NCI-H2196 treated with DMSO at 0.1 percent for 48 hours (cell line): Measurements from ENCODE around the gene NPTX1.

Experiments used
- DNase-seq: peaks from one replicate; lab custom pipeline; 2025; ENCODE audit not compliant: unreplicated experiment; lab: John Stamatoyannopoulos, UW

Gene NPTX1

DNA sequence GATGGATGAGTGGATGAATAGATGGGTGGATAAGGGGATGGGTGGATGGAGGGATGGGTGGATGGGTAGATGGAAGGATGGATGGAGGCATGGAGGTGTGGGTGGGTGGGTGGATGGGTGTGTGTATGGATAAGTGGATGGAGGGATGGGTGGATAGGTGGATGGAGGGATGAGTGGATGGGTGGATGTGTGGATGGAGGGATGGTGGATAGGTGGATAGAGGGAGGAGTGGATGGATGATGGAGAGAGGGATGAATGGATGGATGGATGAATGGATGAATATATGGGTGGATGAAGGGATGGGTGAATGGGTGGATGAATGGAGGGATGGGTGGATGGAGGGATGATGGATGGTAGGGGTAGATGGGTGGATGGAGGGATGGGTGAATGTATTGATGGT is 27.5 kb upstream of the NPTX1 start:
- DNase-seq, result no peak

DNA sequence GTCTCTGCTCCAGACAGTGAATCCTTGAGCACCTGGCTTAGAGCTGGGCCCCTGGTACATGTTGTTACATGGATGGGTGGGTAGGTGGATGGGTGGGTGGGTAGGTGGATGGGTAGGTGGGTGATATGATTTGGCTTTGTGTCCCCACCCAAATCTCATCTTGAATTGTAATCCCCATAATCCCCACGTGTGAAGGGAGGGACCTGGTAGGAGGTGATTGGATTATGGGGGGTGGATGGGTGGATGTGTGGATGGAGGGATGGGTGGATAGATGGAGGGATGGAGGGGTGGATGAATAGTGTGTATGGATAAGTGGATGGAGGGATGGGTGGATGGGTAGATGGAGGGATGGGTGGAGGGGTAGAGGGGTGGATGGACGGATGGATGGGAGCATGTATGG is 26.6 kb upstream of the NPTX1 start:
- no peak for DNase-seq

DNA sequence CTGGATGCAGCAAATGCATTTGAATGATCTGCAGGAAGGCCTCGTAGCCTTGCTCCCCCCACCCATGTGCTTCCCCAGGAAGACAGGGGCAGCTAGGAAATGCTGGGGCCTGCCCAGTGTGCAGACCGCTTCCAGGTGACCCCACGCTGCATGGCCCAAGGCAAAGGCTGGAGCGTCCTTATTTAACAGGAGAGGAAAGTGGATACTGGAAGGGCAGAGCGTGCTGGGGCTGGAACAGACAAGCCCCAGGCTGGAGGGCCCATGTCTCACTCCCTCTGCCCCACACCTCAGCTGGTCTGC is 26.1 kb upstream of the NPTX1 start:
- no peak for DNase-seq

DNA sequence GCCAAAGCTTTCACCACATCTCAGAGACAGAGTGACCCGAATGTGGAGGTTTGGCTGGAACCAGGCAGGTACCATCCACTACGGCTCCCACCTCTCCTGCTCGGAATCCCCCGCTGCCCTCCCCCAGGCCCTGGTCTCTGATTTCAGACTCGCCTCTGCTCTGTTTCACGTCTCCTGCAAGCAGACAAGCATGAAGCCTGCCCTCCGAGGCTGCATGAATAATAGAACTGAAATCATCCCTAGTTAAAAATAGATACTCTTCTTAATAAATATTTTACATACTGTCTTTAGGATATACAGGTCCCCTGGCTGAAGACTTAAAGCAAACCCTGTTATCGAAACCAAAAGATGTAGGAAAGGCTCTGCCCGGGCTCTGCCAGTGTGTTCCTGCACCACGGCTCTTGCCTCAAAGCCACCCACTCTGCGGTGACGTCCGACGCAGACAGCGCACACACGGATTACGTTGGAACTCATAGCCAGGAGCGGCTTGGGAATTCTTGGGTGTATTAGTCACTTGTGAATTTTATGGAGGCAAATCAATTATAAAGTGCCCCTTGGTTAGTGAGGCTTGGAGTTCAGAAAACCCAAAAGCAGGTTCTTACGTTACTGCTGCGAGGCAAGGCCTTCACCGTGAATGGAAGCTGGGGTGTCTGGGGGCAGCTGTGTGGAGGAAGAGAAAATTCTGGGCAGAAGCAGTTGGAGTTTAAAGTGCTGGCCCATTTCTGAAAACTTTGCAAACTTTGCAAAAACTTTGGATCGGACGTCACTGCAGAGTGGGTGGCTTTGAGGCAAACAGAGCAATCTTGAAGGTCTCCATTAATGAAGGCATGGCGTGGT is 25.6 kb upstream of the NPTX1 start:
- DNase-seq, result no peak

DNA sequence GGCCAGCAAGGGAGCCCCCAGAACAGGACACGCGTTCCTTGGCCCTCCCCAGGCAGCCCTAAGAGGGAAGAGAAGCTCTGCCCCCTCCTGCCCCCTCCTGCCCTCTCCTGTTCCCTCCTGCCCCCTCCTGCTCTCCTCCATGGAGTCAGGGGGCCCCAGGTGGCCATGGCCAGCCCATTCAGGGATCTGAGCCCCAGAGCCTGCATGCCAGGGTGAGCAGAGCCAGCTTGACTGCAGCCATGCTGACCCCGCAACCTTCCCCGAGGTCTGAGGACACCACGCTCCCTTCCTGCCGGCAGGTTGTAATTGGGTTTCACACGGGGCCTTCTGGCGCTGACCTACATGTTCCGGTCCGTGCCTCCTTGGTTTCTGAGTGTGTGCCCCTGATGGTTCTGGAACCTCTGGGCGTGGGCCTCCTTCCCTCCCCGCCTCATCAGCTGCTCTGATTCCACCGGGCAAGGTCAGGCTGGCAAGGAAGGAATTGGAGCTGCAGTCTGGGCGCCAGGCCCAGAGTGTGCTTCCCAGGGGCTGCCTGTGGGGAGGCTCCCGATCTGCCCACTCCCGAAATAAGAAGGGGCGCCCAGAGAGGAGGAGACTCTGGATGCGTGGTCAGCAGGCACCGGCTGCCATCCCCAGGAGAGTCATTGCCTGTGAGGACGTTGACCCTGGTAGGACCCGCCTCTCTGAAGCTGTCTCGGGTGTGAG is 23.7 kb upstream of the NPTX1 start:
- no peak for DNase-seq

DNA sequence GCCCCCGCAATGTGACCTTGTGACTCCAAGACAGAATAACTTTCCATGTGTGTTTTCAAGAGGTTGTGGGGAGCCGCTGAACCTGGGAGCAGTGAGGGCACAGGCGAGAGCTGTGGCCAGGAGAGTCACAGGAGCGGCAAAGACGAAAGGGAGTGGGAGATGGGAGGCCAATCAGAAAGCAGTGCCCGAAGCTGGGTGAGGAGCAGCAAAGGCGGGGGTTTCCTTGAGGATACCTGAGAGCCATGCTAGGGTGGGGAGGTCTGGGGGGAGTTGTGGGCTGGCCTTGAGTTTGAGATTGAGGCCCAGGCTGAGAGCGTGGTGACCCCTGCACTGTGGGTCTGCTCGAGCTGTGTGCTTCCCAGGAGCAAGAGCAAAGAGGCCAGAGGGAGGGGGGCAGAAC is 23.2 kb upstream of the NPTX1 start:
- no peak for DNase-seq

DNA sequence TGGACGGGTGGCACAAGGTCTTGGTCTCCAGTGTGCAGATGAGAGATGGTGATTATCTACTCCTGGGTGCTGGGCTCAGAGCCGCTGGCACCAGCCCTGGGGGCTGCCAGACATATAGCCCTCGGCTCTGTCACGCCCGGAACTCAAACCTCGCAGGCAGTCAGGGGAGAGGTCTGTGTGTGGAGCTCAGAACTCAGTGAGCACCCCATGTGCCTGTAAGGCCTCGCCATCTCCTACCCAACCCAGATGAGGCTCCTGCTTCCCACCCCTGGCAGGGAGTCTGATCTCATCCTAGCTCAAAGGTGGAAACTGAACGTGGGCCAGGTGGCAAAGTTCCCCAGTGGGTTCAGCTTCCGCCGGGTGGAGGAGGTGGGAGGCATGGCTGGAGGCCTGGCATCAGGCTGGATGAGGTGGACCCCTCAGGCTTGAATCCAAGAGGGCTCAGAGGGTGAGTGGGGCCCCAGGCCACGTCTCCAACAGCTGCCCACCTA is 22.6 kb upstream of the NPTX1 start:
- DNase-seq, result no peak

DNA sequence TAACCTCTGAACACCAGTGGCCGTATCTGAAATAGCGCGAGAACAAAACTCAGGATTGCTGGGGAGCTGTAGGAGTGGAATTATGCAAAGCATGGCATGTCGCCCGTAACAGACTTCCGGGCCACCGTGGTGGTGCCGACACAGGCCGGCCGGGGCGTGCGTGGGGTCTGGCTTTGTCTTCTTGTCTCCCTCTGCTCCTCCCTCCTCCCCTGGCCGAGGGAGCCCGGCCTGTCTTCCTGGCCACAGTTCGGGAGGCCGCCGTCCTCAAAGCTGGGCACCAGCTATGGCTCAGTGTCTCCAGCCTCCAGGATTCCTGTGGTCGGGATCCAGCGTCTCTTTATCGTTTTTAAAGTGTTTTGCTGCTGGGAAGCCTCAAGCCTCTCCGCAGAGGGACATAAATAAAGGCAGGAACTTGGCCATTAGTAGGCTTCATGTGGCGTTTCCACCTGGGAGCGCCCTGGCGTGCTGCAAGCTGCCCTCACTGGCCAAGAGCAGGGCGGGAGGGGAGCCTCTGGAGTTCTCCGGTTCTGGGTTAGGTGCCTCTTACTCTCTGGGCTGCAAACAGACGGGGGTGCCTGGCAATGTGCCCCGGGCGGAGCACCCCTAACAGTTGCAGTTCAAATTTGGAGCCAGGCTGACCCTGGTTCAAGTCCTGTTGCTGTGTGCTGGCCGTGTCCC is 22.0 kb upstream of the NPTX1 start:
- no peak for DNase-seq

DNA sequence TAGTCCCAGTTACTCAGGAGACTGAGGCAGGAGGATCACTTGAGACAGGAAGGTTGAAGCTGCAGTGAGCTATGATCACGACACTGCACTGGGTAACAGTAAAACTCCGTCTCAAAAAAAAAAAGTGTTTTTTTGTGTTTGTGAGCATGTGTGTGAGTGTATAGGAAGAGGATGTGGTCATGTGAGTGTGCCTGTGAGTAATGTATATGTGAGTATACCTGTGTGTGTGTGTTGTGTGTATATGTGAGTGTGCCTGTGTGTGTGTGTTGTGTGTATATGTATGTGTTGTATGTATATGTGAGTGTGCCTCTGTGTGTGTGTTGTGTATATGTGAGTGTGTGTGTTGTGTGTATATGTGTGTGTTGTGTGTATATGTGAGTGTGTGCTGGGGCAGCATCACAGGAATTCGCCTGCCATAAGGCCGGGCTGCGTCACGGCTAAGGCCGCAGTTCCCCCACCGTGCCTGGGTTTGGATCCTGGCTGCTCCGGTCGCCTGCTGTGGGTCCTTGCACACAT is 21.4 kb upstream of the NPTX1 start:
- no peak for DNase-seq

DNA sequence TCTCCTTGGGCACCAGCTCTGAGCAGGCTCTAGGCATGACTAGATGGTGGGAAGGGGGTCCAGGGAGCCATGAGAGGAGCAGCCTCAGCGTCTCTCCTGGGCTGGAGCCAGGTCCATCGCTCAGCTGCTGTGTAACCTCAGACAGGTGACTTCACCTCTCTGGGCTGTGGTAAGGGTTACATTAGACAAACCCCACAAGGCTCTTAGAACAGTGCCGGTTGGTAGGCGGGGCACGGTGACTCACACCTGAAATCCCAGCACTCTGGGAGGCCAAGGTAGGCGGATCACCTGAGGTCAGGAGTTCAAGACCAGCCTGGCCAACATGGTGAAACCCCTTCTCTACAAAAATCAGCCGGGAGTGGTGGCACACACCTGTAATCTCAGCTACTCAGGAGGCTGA is 18.1 kb upstream of the NPTX1 start:
- DNase-seq, result no peak

DNA sequence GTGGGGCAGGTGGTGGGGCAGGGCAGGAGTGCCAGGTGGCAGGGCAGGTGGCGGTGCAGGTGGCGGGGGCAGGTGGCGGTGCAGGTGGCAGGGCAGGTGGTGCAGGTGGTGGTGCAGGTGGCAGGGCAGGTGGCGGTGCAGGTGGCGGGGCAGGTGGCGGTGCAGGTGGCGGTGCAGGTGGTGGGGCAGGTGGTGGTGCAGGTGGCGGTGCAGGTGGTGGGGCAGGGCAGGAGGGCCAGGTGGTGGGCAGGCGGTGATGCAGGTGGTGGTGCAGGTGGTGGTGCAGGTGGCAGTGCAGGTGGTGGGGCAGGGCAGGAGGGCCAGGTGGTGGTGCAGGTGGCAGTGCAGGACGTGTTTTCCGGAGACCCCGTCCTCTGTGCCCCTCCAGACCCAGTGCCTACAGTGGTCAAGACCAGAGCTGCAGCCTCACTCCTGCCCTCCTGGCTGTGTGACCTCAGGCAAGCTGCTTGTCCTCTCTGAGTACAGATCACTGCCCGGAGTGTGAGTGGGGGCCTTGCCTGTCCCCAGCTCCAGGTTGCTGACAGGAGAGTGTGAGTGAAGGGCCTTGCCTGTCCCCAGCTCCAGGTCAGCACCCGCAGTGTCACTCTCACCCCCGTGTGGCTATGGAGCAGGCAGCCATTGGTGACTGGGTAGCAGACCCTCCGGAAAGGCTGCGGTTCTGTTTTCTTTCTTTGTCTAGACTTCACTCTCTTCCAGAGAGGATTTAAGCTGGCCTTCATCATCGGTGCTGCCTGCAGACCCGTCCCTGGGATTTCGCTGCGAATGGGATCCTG is 16.1 kb upstream of the NPTX1 start:
- no peak for DNase-seq

DNA sequence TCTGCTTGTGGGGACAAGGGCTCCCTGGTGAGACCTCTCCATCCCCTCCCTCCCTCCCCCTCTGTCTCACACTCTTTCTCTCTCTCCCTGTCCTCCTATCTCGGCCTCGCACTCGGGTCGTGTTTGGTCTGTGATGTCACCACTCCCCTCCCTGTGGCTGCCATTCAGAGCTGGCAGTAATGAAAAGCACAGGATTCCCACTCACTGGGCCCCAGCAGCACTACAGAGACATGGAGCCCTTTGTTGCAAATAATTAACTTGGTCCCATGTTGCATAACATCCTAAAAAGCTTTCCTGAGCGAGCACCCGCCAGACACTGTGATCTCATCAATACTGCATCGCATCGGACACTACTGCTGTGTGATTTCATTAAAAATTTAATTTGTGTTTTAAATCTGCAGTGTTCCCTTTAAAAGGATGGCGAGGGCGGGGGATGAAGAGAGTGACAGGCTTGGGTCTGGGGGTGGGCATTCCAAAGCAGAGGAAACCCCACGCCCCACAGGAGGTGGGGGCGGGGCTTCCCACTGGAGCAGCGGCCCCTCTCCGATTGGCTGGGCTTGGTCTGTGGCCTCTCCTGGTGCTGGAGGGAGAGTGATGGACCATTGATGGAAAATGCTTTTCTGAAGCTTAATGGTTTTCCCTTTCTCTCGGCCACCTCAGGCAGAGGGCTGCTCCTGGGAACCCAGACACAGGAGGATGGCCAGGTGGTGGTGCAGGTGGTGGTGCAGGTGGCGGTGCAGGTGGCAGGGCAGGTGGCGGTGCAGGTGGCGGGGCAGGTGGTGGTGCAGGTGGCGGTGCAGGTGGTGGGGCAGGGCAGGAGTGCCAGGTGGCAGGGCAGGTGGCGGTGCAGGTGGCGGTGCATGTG is 15.3 kb upstream of the NPTX1 start:
- DNase-seq, result no peak

DNA sequence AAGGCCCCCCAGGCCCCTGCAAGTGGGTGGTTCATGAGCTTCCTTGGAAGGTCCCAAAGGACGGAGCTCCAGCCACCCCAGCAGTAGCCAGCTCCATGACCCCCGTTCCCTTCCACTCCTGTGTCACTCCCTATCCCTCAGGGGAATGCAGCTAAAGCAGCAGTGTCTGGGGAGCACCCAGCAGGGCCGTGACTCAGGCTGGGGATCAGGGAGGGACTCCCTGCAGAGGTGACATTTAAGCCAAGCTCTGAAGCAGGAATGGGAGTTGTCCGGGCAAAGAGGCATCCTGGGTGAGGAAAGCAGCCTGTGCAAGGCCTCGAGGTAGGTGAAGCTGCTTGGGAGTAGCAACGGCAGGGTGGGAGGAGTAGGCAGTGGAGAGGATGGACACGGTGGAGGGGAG is 11.1 kb upstream of the NPTX1 start:
- no peak for DNase-seq

DNA sequence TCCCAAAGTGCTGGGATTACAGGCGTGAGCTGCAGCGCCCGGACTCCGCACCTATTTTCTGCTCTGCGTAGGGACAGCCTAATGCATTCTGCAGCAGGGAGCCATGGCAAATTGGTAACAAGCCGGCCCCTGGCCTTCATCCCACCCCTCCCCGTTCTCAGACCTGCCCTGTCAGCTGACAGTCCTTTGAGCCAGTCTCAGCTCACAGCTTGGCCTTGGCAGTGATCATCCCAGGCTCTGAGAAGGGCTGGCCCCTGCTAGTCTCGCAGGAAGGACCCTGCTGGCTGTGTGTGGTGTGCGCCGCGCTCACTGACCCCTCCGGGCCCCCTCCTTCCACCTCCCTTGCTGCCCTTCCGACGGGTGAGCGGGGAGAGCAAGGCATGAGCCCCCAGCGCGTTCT is 10.3 kb upstream of the NPTX1 start:
- DNase-seq, result no peak

DNA sequence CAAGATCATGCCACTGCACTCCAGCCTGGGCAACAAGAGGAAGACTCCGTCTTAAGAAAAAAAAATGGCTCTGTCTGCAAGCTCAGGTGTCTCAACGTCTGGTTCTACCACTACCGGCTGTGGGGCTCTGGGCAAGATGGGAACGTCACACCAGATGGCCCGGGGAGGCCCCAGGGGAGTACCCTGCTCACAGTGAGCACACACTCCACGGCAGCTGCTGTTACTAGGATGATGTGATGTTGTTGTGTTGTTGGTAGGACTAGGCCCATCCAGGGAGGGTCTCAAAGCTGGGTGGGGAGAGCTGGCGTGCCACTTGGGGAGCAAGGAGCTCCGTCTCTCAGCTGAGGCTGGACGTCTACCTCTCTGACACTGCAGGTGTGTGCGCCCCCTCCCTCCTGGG is 9.4 kb upstream of the NPTX1 start:
- no peak for DNase-seq

DNA sequence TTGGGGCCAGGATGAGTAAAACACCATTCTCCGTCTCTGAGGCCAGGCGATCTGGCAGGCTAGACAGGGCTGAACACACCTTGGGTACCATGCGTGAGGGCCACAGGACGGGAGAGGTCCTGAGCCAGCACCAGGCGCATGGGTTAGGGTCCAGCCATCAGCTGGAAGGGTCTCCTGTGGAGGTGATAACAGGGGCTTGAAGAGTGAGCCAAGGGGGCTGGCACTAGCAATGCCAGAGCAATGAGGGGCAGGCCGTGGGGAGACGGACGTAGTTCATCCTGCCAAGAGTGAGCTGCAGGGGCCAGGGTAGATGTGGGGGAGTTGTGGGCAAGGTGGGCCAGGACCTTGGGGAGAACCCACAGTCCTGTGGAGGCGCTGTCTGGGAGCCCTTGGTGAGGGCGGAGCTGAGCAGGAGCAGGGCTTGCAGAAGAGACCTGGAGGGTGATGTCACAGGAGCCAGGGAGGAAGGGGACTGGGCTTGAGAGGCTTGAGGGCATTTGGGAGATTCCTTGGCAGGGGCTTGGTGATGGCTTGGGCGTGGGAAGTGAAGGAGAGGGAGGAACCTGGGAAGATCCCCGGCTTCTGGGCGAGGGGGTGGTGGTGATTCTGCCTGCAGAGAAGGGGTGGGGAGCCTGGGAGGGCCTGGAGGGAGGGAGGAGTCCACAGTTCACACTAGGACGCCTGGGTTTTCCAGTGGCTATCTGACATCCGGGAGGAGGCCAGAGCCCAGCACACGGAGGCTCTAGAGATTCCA is 6.3 kb upstream of the NPTX1 start:
- no peak for DNase-seq

DNA sequence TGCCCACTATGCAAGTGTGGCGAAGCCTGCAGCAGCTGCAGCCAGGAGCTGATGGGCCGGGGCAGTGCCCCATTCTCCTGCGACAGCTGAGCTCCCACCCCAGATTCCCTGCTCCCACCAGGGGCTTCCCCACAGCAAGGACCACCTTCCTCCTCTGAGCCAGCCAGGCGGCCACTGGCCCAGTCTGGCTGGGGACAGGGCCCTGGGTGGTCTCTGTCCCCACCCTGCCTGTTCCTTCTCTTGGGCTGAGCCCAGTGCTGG is 5.6 kb upstream of the NPTX1 start:
- DNase-seq, result no peak

DNA sequence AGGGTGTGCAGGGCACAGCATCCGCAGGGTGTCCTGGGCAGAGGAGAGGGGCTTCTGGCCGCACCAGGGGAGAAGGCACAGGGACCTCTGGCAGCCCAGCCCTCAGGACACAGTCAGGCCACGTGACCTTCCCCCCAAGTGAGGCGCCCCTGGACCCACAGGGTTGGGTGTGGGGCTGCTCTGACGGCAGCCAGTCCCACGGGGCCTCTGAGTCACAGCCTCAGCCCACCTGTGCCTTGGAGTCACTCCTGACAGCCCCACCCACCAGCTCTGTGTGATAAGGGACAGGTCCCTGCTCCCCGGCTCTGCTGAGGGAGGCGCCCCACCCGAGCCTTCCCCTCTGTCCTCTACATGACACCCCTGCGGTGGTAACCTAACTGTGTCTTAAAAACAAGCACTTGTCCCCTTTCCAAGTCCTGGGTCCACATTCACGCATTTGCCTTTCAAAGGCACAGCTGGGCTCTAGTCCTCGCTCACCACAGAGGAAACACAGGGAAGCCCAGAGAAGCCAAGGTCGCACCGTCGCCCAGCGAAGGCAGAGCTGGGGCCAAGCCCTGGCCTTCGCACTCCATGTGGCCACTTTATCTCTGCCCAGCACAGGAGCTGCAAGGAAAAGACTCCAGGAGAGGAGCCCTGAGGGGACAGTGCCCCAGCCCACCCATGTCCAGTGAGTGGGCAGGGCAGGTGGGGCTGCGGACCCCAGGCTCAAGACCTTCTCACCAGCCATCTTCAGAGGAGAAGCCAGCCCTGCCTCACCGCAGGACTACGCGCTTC is 5.1 kb upstream of the NPTX1 start:
- no peak for DNase-seq

DNA sequence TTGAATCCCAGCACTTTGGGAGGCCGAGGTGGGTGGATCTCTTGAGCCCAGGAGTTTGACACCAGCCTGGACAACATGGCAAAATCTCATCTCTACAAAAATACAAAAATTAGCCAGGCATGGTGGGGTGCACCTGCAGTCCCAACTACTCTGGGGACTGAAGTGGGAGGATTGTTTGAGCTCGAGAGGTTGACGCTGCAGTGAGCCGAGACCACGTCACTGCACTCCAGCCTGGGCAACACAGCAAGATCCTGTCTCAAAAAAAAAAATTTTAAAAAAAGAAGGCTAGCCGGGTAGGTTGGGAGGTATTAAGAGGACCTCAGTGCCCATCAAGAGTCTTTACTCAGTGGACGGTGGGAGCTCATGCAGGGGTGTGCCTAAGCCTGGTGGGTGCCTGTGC is 3.8 kb upstream of the NPTX1 start:
- no peak for DNase-seq
